Muscle layer of duodenum (tissue), 2 donors: Measurements from ENCODE around the gene TRAK1.
A peak's percentile ranks its signal among the peaks of the same experiment; 100 is the strongest.
"Not testable (repeated sequence)": the region's sequence is repeated elsewhere in the genome, so short reads cannot be mapped to it uniquely, and the experiment has no call there.

Experiments used
- H3K27ac ChIP-seq: one replicate; pipeline ENCODE4 v1.7.0; 2013; ENCODE audit warnings: mild to moderate bottlenecking, low read length
- H3K27me3 ChIP-seq: one replicate; pipeline ENCODE4 v1.7.0; 2013; ENCODE audit warnings: low read depth, mild to moderate bottlenecking, control low read depth, low read length
- H3K36me3 ChIP-seq, 2 donors: one replicate each; pipeline ENCODE4 v1.7.0; 2013; ENCODE audit warnings: low read length in 2 of 2, control low read depth in 1 of 2, mild to moderate bottlenecking in 1 of 2; ENCODE audit not compliant: insufficient read depth in 2 of 2, control insufficient read depth in 1 of 2
- H3K4me1 ChIP-seq, 2 donors: one replicate each; pipeline ENCODE4 v1.7.0; 2013; ENCODE audit warnings: low read length in 2 of 2, mild to moderate bottlenecking in 2 of 2, control low read depth in 1 of 2, moderate library complexity in 1 of 2; ENCODE audit not compliant: insufficient read depth in 2 of 2, control insufficient read depth in 1 of 2
- H3K4me3 ChIP-seq, 2 donors: one replicate each; pipeline ENCODE4 v1.7.0; 2013; ENCODE audit warnings: low read length in 2 of 2, low read depth in 1 of 2, mild to moderate bottlenecking in 1 of 2
- H3K9me3 ChIP-seq, 2 donors: one replicate each; pipeline ENCODE4 v1.7.0; 2013; ENCODE audit warnings: low read length in 2 of 2, control low read depth in 1 of 2, mild to moderate bottlenecking in 1 of 2; ENCODE audit not compliant: control insufficient read depth in 1 of 2
- donor health status: healthy.

TRAK1 gene

GRCh38 chr3:42101048-42101447 is 9.9 kb downstream of the TRAK1 start:
- no peak overlapping the region for H3K4me3 ChIP-seq
- H3K9me3 ChIP-seq = no peaks in the 10 kb centered on the region
- no peaks in the 10 kb centered on the region for H3K27me3 ChIP-seq
- peaks cover 10 to 47% of the 10 kb centered on the region in 2 donors for H3K4me1 ChIP-seq
- peaks cover 0 to 10% of the 10 kb centered on the region in 2 donors for H3K36me3 ChIP-seq
- H3K27ac ChIP-seq = peak overlapping the region; percentile 36

- Histone ChIP-seq H3K9me3 (no peaks in the 10 kb centered on the region), H3K4me1 (peaks cover 10 to 45% of the 10 kb centered on the region in 2 donors), H3K4me3 (no peak overlapping the region), H3K36me3 (peaks cover 0 to 10% of the 10 kb centered on the region in 2 donors), H3K27ac (peak overlapping the region; percentile 36), H3K27me3 (no peaks in the 10 kb centered on the region)
These were observed 10.3 kb downstream of the TRAK1 start for GRCh38 chr3:42101481-42101880.

GRCh38 chr3:42102571-42102970 is 11.4 kb downstream of the TRAK1 start:
- Histone ChIP-seq H3K27me3 (no peaks in the 10 kb centered on the region), H3K27ac (no peak overlapping the region), H3K4me3 (peak overlapping the region in 1 of 2 donors; percentile 13), H3K36me3 (peaks cover 0 to 10% of the 10 kb centered on the region in 2 donors), H3K4me1 (peaks cover 10 to 34% of the 10 kb centered on the region in 2 donors), H3K9me3 (no peaks in the 10 kb centered on the region)

GRCh38 chr3:42103921-42104665 is 12.9 kb downstream of the TRAK1 start:
- not testable (repeated sequence) for H3K4me3 ChIP-seq, H3K9me3 ChIP-seq, H3K27me3 ChIP-seq, H3K27ac ChIP-seq
- H3K36me3 ChIP-seq = peaks cover 0 to 10% of the 10 kb centered on the region in 2 donors
- H3K4me1 ChIP-seq = peaks cover 10 to 19% of the 10 kb centered on the region in 2 donors

GRCh38 chr3:42105994-42106393 is 14.8 kb downstream of the TRAK1 start:
- H3K9me3 ChIP-seq, H3K4me3 ChIP-seq, H3K27me3 ChIP-seq, H3K27ac ChIP-seq: not testable (repeated sequence)
- Histone ChIP-seq H3K36me3 (peaks cover 0 to 10% of the 10 kb centered on the region in 2 donors), H3K4me1 (peaks cover 8 to 12% of the 10 kb centered on the region in 2 donors)

GRCh38 chr3:42106646-42107045 is 15.5 kb downstream of the TRAK1 start:
- H3K9me3 ChIP-seq = no peaks in the 10 kb centered on the region
- H3K4me1 ChIP-seq = peaks cover 3 to 6% of the 10 kb centered on the region in 2 donors
- no peaks in the 10 kb centered on the region for H3K27me3 ChIP-seq
- no peak overlapping the region for H3K27ac ChIP-seq
- peaks cover 0 to 10% of the 10 kb centered on the region in 2 donors for H3K36me3 ChIP-seq
- no peak overlapping the region for H3K4me3 ChIP-seq

GRCh38 chr3:42110631-42111030 is 19.5 kb downstream of the TRAK1 start:
- no peaks in the 10 kb centered on the region for H3K36me3 ChIP-seq
- H3K27ac ChIP-seq = no peak overlapping the region
- H3K9me3 ChIP-seq = no peaks in the 10 kb centered on the region

GRCh38 chr3:42114130-42114725 is 23.1 kb downstream of the TRAK1 start:
- H3K4me3 ChIP-seq = no peak overlapping the region
- H3K9me3 ChIP-seq = no peaks in the 10 kb centered on the region
- H3K36me3 ChIP-seq = no peaks in the 10 kb centered on the region
- no peak overlapping the region for H3K27ac ChIP-seq
- H3K27me3 ChIP-seq = no peaks in the 10 kb centered on the region
- H3K4me1 ChIP-seq = peaks cover 0 to 42% of the 10 kb centered on the region in 2 donors

More at GRCh38 chr3:42110631-42111030, 19.5 kb downstream of the TRAK1 start:
- Histone ChIP-seq H3K4me3 (no peak overlapping the region), H3K4me1 (peaks cover 0 to 12% of the 10 kb centered on the region in 2 donors), H3K27me3 (no peaks in the 10 kb centered on the region)

- Histone ChIP-seq H3K27me3 (no peaks in the 10 kb centered on the region), H3K27ac (no peak overlapping the region), H3K9me3 (no peaks in the 10 kb centered on the region), H3K36me3 (no peaks in the 10 kb centered on the region), H3K4me3 (no peak overlapping the region), H3K4me1 (peaks cover 0 to 50% of the 10 kb centered on the region in 2 donors)
These were observed 24.1 kb downstream of the TRAK1 start for GRCh38 chr3:42115215-42115614.

GRCh38 chr3:42115946-42116345 is 24.8 kb downstream of the TRAK1 start:
- Histone ChIP-seq H3K27ac (no peak overlapping the region), H3K4me3 (no peak overlapping the region), H3K4me1 (peaks cover 0 to 55% of the 10 kb centered on the region in 2 donors), H3K27me3 (no peaks in the 10 kb centered on the region), H3K36me3 (no peaks in the 10 kb centered on the region), H3K9me3 (no peaks in the 10 kb centered on the region)

- H3K27me3 ChIP-seq = no peaks in the 10 kb centered on the region
- no peak overlapping the region for H3K4me3 ChIP-seq
- no peaks in the 10 kb centered on the region for H3K9me3 ChIP-seq
- peaks cover 0 to 56% of the 10 kb centered on the region in 2 donors for H3K4me1 ChIP-seq
- no peak overlapping the region for H3K27ac ChIP-seq
- no peaks in the 10 kb centered on the region for H3K36me3 ChIP-seq
These were observed 25.3 kb downstream of the TRAK1 start for GRCh38 chr3:42116466-42116865.
